HepG2 (cell line): ENCODE measurements around the gene DMRT1. TPM values are rescaled to one million over a fixed set of nuclear protein-coding genes. Genes with fewer than 3 reads are reported as not detected.

Experiments used
- ATAC-seq: fragments of 200-7000 bp; cut with Tn5 transposase; 3 replicates; pipeline ENCODE4 v1.9.1; 2020; ENCODE audit warnings: mild to moderate bottlenecking, moderate library complexity
- BruUV-seq: library from RNA; stranded (reverse); fragments of 400-500 nt; replicated peaks from 2 replicates; lab custom pipeline; 2021; lab: Mats Ljungman, UMichigan
- CTCF ChIA-PET: fragments of 300-600 bp; formaldehyde crosslinking; extraction: SDS; loops from one replicate; lab custom pipeline; 2021; ENCODE audit warnings: low total read pairs, inconsistent platforms, low intra/inter-chr PET ratio; lab: Yijun Ruan, JAX
- POLR2A ChIA-PET: fragments of 350-600 bp; sonication (Branson Sonifier 250); formaldehyde crosslinking; loops from one replicate; lab custom pipeline; 2020; ENCODE audit warnings: antibody characterized with exemption, inconsistent platforms; lab: Yijun Ruan, JAX
- DNase-seq: peaks from one replicate; pipeline ENCODE4 v3.0.0-alpha.2; 2015; ENCODE audit warnings: low spot score
- FAIRE-seq: peaks from 3 replicates; lab custom pipeline; 2011; peaks lifted over from hg19 to GRCh38; lab: Jason Lieb, UNC
- H2AFZ ChIP-seq: one replicate; pipeline ENCODE4 v1.6.1; 2011; ENCODE audit warnings: low read length, inconsistent platforms
- H3K27ac ChIP-seq: fragments of 300-600 bp; 3 replicates; pipeline ENCODE4 v1.8.0; 2011; ENCODE audit warnings: mixed run types, mild to moderate bottlenecking, mixed read lengths, low read length, inconsistent platforms; ENCODE audit not compliant: insufficient read depth; ENCODE audit errors: extremely low read length
- H3K27me3 ChIP-seq, 2 experiments: fragments of 200-600 bp in 1 of 2; 2 replicates in 1 of 2; 3 replicates in 1 of 2; pipeline versions ENCODE4 v1.6.0 to v1.8.0; 2011; ENCODE audit warnings: low read length in 2 of 2, mild to moderate bottlenecking in 2 of 2, moderate library complexity in 2 of 2, inconsistent platforms in 1 of 2; ENCODE audit not compliant: insufficient read depth in 2 of 2, control insufficient read depth in 1 of 2
- H3K36me3 ChIP-seq, 2 experiments: fragments of 200-600 bp in 1 of 2; replicated peaks in 1 of 2; 2 replicates in 1 of 2; 3 replicates in 1 of 2; pipeline versions ENCODE4 v1.5.1 to v1.8.0; 2011; ENCODE audit warnings: low read length in 2 of 2, inconsistent platforms in 1 of 2; ENCODE audit not compliant: insufficient read depth in 2 of 2, control insufficient read depth in 1 of 2
- H3K4me1 ChIP-seq: 2 replicates; pipeline ENCODE4 v1.5.1; 2012; ENCODE audit warnings: low read length, inconsistent platforms; ENCODE audit not compliant: insufficient read depth
- H3K4me2 ChIP-seq: 2 replicates; pipeline ENCODE4 v1.6.0; 2011; ENCODE audit warnings: low read depth, low read length, inconsistent platforms
- H3K4me3 ChIP-seq, 3 experiments: fragments of 200-600 bp in 1 of 3; sonication (generic), shearing (Covaris generic) in 1 of 3; replicated peaks in 1 of 3; 2 replicates each; pipeline ENCODE4 v1.5.1; 2011 to 2016; ENCODE audit warnings: low read length in 3 of 3, inconsistent platforms in 2 of 3, low read depth in 2 of 3, mild to moderate bottlenecking in 2 of 3, control low read depth in 1 of 3, mixed read lengths in 1 of 3; ENCODE audit not compliant: insufficient read depth in 1 of 3
- H3K79me2 ChIP-seq: one replicate; pipeline ENCODE4 v1.6.1; 2011; ENCODE audit warnings: low read length, inconsistent platforms; ENCODE audit not compliant: insufficient read depth
- H3K9ac ChIP-seq: 2 replicates; pipeline ENCODE4 v1.6.0; 2011; ENCODE audit warnings: mild to moderate bottlenecking, low read depth, low read length, inconsistent platforms; ENCODE audit not compliant: insufficient read depth
- H3K9me3 ChIP-seq: 2 replicates; pipeline ENCODE4 v1.5.1; 2012; ENCODE audit warnings: mild to moderate bottlenecking, low read length
- H4K20me1 ChIP-seq: 2 replicates; pipeline ENCODE4 v1.6.0; 2011; ENCODE audit warnings: inconsistent platforms, mild to moderate bottlenecking, low read length, moderate library complexity; ENCODE audit not compliant: insufficient read depth
- ARHGAP35 ChIP-seq: sonication (generic); formaldehyde crosslinking; IDR thresholded peaks from 2 replicates; pipeline ENCODE4 v1.9.0; 2022; ENCODE audit warnings: mild to moderate bottlenecking, inconsistent platforms, moderate library complexity, missing genetic modification reagents, borderline replicate concordance
- KLF15 ChIP-seq: sonication (generic); formaldehyde crosslinking; IDR thresholded peaks from 2 replicates; pipeline ENCODE4 v1.8.1; 2023; ENCODE audit warnings: borderline replicate concordance, mild to moderate bottlenecking, inconsistent platforms, missing genetic modification reagents, mixed read lengths
- NPAS2 ChIP-seq: sonication (generic); formaldehyde crosslinking; IDR thresholded peaks from 2 replicates; pipeline ENCODE4 v1.8.0; 2022; ENCODE audit warnings: mild to moderate bottlenecking, missing genetic modification reagents, borderline replicate concordance
- PREB ChIP-seq: sonication (generic); formaldehyde crosslinking; IDR thresholded peaks from 2 replicates; pipeline ENCODE4 v1.4.0; 2020; ENCODE audit warnings: missing genetic modification reagents
- SALL2 ChIP-seq: sonication (generic); formaldehyde crosslinking; IDR thresholded peaks from 2 replicates; pipeline ENCODE4 v1.8.1; 2023; ENCODE audit warnings: mild to moderate bottlenecking, missing genetic modification reagents, inconsistent platforms
- XBP1 ChIP-seq: sonication (generic); formaldehyde crosslinking; IDR thresholded peaks from 2 replicates; pipeline ENCODE4 v1.5.0; 2020; ENCODE audit warnings: missing genetic modification reagents
- ZNF234 ChIP-seq: sonication (generic); formaldehyde crosslinking; conservative IDR thresholded peaks from 2 replicates; pipeline ENCODE4 v1.5.1; 2020; ENCODE audit warnings: mild to moderate bottlenecking, missing genetic modification reagents
- ZSCAN25 ChIP-seq: sonication (generic); formaldehyde crosslinking; IDR thresholded peaks from 2 replicates; pipeline ENCODE4 v1.8.0; 2022; ENCODE audit warnings: mild to moderate bottlenecking, missing genetic modification reagents
- WGBS: methylation state at CpG from one replicate; pipeline ENCODE4 v1.1.6; 2017; ENCODE audit warnings: low lambda C conversion rate; 5-methylcytosine and 5-hydroxymethylcytosine counted together
- in situ Hi-C: cut with HindIII; loops from 2 replicates; pipeline ENCODE4 v1.10.0; 2017; ENCODE audit warnings: low pct_unique_long_range_greater_than_20kb; ENCODE audit not compliant: extremely low pct_ligation_motif_present
- intact Hi-C: fragments of 100-400 bp; cut with micrococcal nuclease; formaldehyde crosslinking; loops from one replicate; pipeline ENCODE4 v1.10.0; 2022; ENCODE audit not compliant: unreplicated experiment
- polyA plus RNA-seq, 8 experiments: library from polyadenylated mRNA; depleted of rRNA in 3 of 8; stranded (reverse) in 7 of 8; unstranded in 1 of 8; fragments of >200 nt; fragmentation: Illumina TruSeq in 4 of 8; extraction: Trizol in 4 of 8; gene quantifications; 2 replicates each; pipeline versions ENCODE4 v1.2.1 to v1.2.3, GENCODE V29; 2011 to 2016; ENCODE audit warnings: low read depth in 4 of 8, missing spikeins in 1 of 8, mixed read lengths in 1 of 8; ENCODE audit not compliant: insufficient read depth in 1 of 8
- total RNA-seq, 5 experiments: library from RNA; depleted of rRNA; stranded (reverse); fragments of >200 nt; fragmentation: Illumina TruSeq; extraction: Trizol; gene quantifications; 2 replicates each; pipeline ENCODE4 v1.2.3, GENCODE V29; 2016; ENCODE audit warnings: low read depth in 1 of 5
- TF ChIP-seq, protein P1 (sequence below): sonication (generic); formaldehyde crosslinking; IDR thresholded peaks from 2 replicates; pipeline ENCODE4 v1.4.0; 2020; ENCODE audit warnings: mild to moderate bottlenecking, missing genetic modification reagents

The DMRT1 gene
- total and polyA plus RNA-seq, 2 of the 13 experiments (the other 11 are each of a cell fraction or from before 2014, with no cell fraction given), result not detected

- Histone ChIP-seq H3K4me3 (no peak overlapping the region), H3K36me3 (no peaks in the 10 kb centered on the region), H3K27me3 (peaks cover 4 to 21% of the 10 kb centered on the region in 2 experiments; a peak in 2 of 5 replicates), H3K27ac (no peak overlapping the region), H3K4me1 (no peaks in the 10 kb centered on the region), H2AFZ (no peak overlapping the region), H3K9me3 (no peaks in the 10 kb centered on the region), H3K9ac (no peak overlapping the region), H3K79me2 (no peaks in the 10 kb centered on the region), H4K20me1 (no peaks in the 10 kb centered on the region), H3K4me2 (no peak overlapping the region)
- CTCF ChIA-PET, result no interaction called here
- WGBS, result 31% methylated on average over 2 of the region's 4 CpGs
- ATAC-seq, result no peak
- BruUV-seq, result no TSS peak
- in situ Hi-C loops (no loop called here), intact Hi-C loops (no loop called here)
- FAIRE-seq, result no peak
- DNase-seq, result no peak
- no peak for TF ChIP-seq SALL2 (CRISPR knock-in tag)
- TF ChIP-seq, protein P1, sequence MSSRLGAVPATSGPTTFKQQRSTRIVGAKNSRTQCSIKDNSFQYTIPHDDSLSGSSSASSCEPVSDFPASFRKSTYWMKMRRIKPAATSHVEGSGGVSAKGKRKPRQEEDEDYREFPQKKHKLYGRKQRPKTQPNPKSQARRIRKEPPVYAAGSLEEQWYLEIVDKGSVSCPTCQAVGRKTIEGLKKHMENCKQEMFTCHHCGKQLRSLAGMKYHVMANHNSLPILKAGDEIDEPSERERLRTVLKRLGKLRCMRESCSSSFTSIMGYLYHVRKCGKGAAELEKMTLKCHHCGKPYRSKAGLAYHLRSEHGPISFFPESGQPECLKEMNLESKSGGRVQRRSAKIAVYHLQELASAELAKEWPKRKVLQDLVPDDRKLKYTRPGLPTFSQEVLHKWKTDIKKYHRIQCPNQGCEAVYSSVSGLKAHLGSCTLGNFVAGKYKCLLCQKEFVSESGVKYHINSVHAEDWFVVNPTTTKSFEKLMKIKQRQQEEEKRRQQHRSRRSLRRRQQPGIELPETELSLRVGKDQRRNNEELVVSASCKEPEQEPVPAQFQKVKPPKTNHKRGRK (CRISPR knock-in tag), result no peak
- no peak for TF ChIP-seq PREB (CRISPR knock-in tag)
- TF ChIP-seq XBP1 (CRISPR knock-in tag), result no peak
- TF ChIP-seq NPAS2 (CRISPR knock-in tag), result no peak
- no peak for TF ChIP-seq ZNF234 (CRISPR knock-in tag)
- no peak for TF ChIP-seq ZSCAN25 (CRISPR knock-in tag)
- TF ChIP-seq ARHGAP35 (CRISPR knock-in tag), result no peak
- TF ChIP-seq KLF15 (CRISPR knock-in tag), result no peak
- POLR2A ChIA-PET, result no interaction called here
These were observed 91.9 kb downstream of the DMRT1 start for GRCh38 chr9:933356-933755.
